Spleen (tissue), 11 donors: ENCODE results near the gene FOXO3. TPM values are rescaled to one million over a fixed set of nuclear protein-coding genes. Genes with fewer than 3 reads are reported as not detected.

ENCODE experiments used
- DNase-seq: peaks from one replicate; pipeline ENCODE4 v3.0.0-alpha.2; 2020
- H3K27ac ChIP-seq, 8 donors: fragments of 200-600 bp; sonication (generic) in 7 of 8; 1 replicate in 4 of 8; 2 replicates in 4 of 8; pipeline versions ENCODE4 v1.5.0 to v1.8.0; 2016 to 2021; ENCODE audit warnings: inconsistent platforms in 4 of 8, mild to moderate bottlenecking in 4 of 8, moderate library complexity in 1 of 8
- H3K27me3 ChIP-seq, 7 donors: fragments of 200-600 bp; sonication (generic) in 6 of 7; replicated peaks in 1 of 7; 1 replicate in 4 of 7; 2 replicates in 3 of 7; pipeline versions ENCODE4 v1.5.0 to v1.8.0; 2016 to 2021; ENCODE audit warnings: inconsistent platforms in 3 of 7, mild to moderate bottlenecking in 1 of 7
- H3K36me3 ChIP-seq, 6 donors: fragments of 200-600 bp; sonication (generic) in 5 of 6; 1 replicate in 4 of 6; 2 replicates in 2 of 6; pipeline versions ENCODE4 v1.5.0 to v1.8.0; 2016 to 2021; ENCODE audit warnings: inconsistent platforms in 2 of 6
- H3K4me1 ChIP-seq, 6 donors: fragments of 200-600 bp; sonication (generic) in 5 of 6; 1 replicate in 3 of 6; 2 replicates in 3 of 6; pipeline versions ENCODE4 v1.5.0 to v1.8.0; 2016 to 2021; ENCODE audit warnings: inconsistent platforms in 3 of 6
- H3K4me3 ChIP-seq, 8 donors: fragments of 200-600 bp; sonication (generic) in 7 of 8; 1 replicate in 4 of 8; 2 replicates in 4 of 8; pipeline versions ENCODE4 v1.5.0 to v1.8.0; 2016 to 2021; ENCODE audit warnings: inconsistent platforms in 4 of 8, mild to moderate bottlenecking in 4 of 8, moderate library complexity in 2 of 8
- H3K9me3 ChIP-seq, 8 donors: fragments of 200-600 bp; sonication (generic) in 7 of 8; 1 replicate in 4 of 8; 2 replicates in 4 of 8; pipeline versions ENCODE4 v1.5.0 to v1.8.0; 2016 to 2021; ENCODE audit warnings: inconsistent platforms in 4 of 8
- POLR2A ChIP-seq, 3 donors: fragments of 450-650 bp; IDR thresholded peaks; one replicate each; pipeline ENCODE4 v1.5.1; 2017; ENCODE audit warnings: antibody characterized with exemption in 3 of 3, mild to moderate bottlenecking in 1 of 3
- POLR2AphosphoS5 ChIP-seq, 3 donors: sonication (generic); formaldehyde crosslinking; IDR thresholded peaks; one replicate each; pipeline ENCODE4 v1.5.1; 2017; ENCODE audit warnings: antibody characterized with exemption in 3 of 3
- WGBS, 5 donors: extraction: QIAGEN DNeasy Blood & Tissue Kit in 3 of 5; methylation state at CpG; one replicate each; pipeline versions ENCODE4 v1.1.5 to v1.1.7; 2013 to 2018; 5-methylcytosine and 5-hydroxymethylcytosine counted together
- intact Hi-C: fragments of 100-400 bp; cut with DNase I; formaldehyde crosslinking; loops from one replicate; pipeline ENCODE4 v1.15.0; 2023; ENCODE audit warnings: low total_unique reads
- polyA plus RNA-seq, 3 donors: library from polyadenylated mRNA; stranded (reverse); fragments of 200-250 nt; gene quantifications; one replicate each; pipeline ENCODE4 v1.2.1, GENCODE V29; 2013
- total RNA-seq, 7 donors: library from RNA; depleted of rRNA in 3 of 7; stranded (reverse); fragments of >200 nt in 3 of 7; fragmentation: NEBNext Ultra II Directional in 4 of 7; extraction: Animal tissue kit (Norgen Biotek cat#: 25700) in 4 of 7; gene quantifications; one replicate each; pipeline versions ENCODE4 v1.1.0 to v1.2.1, GENCODE V29; 2016 to 2021
- TF ChIP-seq, protein P1 (sequence below), 11 experiments: fragments of 200-600 bp in 7 of 11; fragments of 450-650 bp in 4 of 11; sonication (generic) in 4 of 11; IDR thresholded peaks in 8 of 11; conservative IDR thresholded peaks in 3 of 11; 1 replicate in 7 of 11; 2 replicates in 4 of 11; pipeline versions ENCODE4 v1.4.0 to v1.8.0; 2016 to 2021; ENCODE audit warnings: antibody characterized with exemption in 11 of 11, inconsistent platforms in 4 of 11, mild to moderate bottlenecking in 1 of 11
- donor health status: healthy with polysubstance abuse.
- donor health status: DM: no; HTN: no; CAD: no; lungs with moderate emphysema.
- donor health status: DM: no; HTN: no; CAD: no.
- donor health status: Bipolar disorder and iron deficiency.
- donor health status: healthy.
- donor health status: DM: no; HTN: no; CAD: no.
- donor health status: DM: yes; HTN: yes; CAD: no.

Gene FOXO3
- total and polyA plus RNA-seq, 10 donors = 9.4 to 86.9 (median 67.0) TPM

DNA sequence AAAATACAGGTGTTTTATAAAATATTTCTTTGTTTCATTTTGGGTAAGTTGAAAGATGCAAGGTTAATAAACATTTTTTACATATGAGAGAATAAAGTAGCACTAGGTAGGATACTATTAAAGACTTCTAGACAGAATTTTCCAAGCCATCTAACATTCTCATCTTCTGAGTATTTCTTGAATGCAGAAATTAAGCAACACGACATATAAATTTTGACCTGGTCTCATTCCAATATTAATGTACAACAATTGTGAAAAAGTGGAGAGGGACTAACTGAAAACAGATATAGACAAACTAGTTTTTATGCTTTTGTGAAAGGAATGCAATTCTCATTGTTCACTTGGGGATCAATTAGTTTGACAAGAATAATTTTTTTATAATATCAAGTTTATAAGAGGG, 11.5 kb upstream of the FOXO3 start:
- TF ChIP-seq, protein P1, sequence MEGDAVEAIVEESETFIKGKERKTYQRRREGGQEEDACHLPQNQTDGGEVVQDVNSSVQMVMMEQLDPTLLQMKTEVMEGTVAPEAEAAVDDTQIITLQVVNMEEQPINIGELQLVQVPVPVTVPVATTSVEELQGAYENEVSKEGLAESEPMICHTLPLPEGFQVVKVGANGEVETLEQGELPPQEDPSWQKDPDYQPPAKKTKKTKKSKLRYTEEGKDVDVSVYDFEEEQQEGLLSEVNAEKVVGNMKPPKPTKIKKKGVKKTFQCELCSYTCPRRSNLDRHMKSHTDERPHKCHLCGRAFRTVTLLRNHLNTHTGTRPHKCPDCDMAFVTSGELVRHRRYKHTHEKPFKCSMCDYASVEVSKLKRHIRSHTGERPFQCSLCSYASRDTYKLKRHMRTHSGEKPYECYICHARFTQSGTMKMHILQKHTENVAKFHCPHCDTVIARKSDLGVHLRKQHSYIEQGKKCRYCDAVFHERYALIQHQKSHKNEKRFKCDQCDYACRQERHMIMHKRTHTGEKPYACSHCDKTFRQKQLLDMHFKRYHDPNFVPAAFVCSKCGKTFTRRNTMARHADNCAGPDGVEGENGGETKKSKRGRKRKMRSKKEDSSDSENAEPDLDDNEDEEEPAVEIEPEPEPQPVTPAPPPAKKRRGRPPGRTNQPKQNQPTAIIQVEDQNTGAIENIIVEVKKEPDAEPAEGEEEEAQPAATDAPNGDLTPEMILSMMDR (IDR thresholded peaks at IDR 0.05 in 8 of 11, conservative IDR thresholded peaks at IDR 0.05 in 3 of 11) = no peak
- TF ChIP-seq POLR2A (IDR thresholded peaks at IDR 0.05) = no peak
- no peak for TF ChIP-seq POLR2AphosphoS5 (IDR thresholded peaks at IDR 0.05)
- Histone ChIP-seq H3K9me3 (no peaks in the 10 kb centered on the region), H3K27me3 (no peaks in the 10 kb centered on the region), H3K4me3 (no peak overlapping the region), H3K27ac (no peak overlapping the region), H3K4me1 (peaks cover 0 to 11% (median 0%) of the 10 kb centered on the region in 6 donors), H3K36me3 (no peaks in the 10 kb centered on the region)
- WGBS, 5 donors = 90 to 95% (median 91%) methylated on average over 1 of the region's 1 CpG
- intact Hi-C loops = loop anchor here (10.0 kb wide), 1 partner anchor 286 kb away; no protein-coding TSS in a partner anchor
- no peak for DNase-seq

DNA sequence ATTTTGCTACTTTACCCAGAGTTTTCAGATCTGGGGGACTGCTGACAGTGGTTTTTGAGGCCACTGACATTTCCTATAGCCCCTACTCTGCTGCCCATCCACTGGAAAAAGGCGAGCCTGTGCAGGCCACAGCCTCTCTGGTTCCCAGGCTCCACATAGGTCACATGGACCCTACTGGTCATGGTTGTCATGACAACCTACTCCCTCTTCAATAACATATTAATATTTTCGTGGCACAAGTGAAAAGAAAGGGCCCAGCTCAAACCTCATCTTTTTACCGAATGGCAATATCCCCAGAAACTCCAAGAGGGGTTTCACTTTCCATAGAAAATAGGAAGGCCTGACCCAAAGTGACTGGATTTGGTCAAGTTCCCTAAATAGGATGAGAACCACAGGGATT, 11.0 kb upstream of the FOXO3 start:
- no peaks in the 10 kb centered on the region for H3K9me3 ChIP-seq
- TF ChIP-seq POLR2AphosphoS5 (IDR thresholded peaks at IDR 0.05) (no peak), POLR2A (IDR thresholded peaks at IDR 0.05) (no peak)
- TF ChIP-seq, protein P1 (IDR thresholded peaks at IDR 0.05 in 8 of 11, conservative IDR thresholded peaks at IDR 0.05 in 3 of 11) = no peak
- DNase-seq = no peak
- intact Hi-C loops = loop anchor here (10.0 kb wide), 1 partner anchor 285 kb away; no protein-coding TSS in a partner anchor
- 70 to 81% (median 74%) methylated on average over 3 of the region's 3 CpGs for WGBS, 5 donors
- no peak overlapping the region for H3K27ac ChIP-seq
- no peaks in the 10 kb centered on the region for H3K36me3 ChIP-seq
- H3K4me1 ChIP-seq = peaks cover 0 to 11% (median 0%) of the 10 kb centered on the region in 6 donors
- no peaks in the 10 kb centered on the region for H3K27me3 ChIP-seq
- H3K4me3 ChIP-seq = no peak overlapping the region

DNA sequence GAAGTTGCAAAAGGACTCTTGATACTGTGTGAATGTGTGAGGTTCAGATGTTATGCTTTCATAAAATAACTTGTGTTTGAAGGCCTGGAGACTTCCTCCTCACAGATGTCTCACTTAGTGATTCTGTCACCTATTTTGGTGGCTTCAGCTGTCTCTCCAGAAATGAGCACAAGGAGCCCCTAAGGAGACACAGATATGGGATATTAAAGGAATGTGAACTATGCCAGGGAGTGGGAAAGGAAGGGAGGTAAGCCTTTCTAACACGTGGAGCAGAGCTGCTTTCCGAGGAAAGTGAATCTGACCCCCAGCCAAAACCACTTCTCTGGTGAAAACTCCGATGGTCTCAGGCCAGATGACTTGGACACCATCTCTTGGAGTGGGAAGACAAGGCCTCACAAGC, 10.5 kb upstream of the FOXO3 start:
- WGBS, 5 donors = 67 to 86% (median 76%) methylated on average over 3 of the region's 3 CpGs
- H3K36me3 ChIP-seq = no peaks in the 10 kb centered on the region
- intact Hi-C loops = no loop called here

DNA sequence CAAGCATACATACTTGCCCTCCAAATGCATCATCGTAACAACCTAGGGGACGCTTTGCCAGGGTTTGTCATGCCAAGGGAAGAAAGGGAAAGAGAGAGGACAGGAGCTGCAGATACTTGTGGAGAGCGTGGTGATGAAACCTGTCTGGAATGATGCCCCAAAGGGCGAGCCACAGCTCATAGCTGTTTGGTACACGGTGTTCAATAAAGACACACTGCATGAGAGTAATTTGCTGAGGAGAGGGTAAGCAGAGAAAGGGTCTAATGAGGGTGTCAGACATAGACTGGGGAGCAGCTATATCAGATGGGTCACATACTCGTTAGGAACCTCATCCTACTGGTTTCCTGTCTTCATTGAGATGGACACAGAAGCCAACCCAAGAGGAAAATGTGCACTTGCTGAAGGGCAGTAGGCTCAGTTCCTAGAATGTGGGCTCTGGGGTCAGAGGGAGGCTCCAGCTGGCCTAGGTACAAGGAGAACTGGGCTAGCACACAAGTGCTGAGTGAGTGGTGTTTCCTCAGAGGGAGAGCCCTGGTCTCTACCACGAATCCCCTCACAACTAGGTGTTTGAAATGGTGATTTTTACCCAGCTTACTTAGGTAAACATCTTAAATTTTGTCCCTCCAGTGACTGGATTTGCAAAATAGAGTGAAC, 5.2 kb upstream of the FOXO3 start:
- DNase-seq = no peak
- intact Hi-C loops = no loop called here
- WGBS, 5 donors = 85 to 96% (median 89%) methylated on average over 7 of the region's 7 CpGs
- H3K27me3 ChIP-seq = no peaks in the 10 kb centered on the region
- H3K27ac ChIP-seq = no peak overlapping the region
- H3K36me3 ChIP-seq = no peaks in the 10 kb centered on the region
- H3K4me3 ChIP-seq = no peak overlapping the region
- TF ChIP-seq, protein P1 (IDR thresholded peaks at IDR 0.05 in 8 of 11, conservative IDR thresholded peaks at IDR 0.05 in 3 of 11) = no peak
- TF ChIP-seq POLR2AphosphoS5 (IDR thresholded peaks at IDR 0.05) (no peak), POLR2A (IDR thresholded peaks at IDR 0.05) (no peak)
- H3K4me1 ChIP-seq = peaks cover 4 to 14% (median 11%) of the 10 kb centered on the region in 6 donors
- no peaks in the 10 kb centered on the region for H3K9me3 ChIP-seq

More for the DNA sequence above, 10.5 kb upstream of the FOXO3 start:
- Histone ChIP-seq H3K4me3 (no peak overlapping the region), H3K9me3 (no peaks in the 10 kb centered on the region), H3K27ac (no peak overlapping the region), H3K4me1 (peaks cover 0 to 11% (median 0%) of the 10 kb centered on the region in 6 donors), H3K27me3 (no peaks in the 10 kb centered on the region)
- DNase-seq = no peak
- TF ChIP-seq POLR2AphosphoS5 (IDR thresholded peaks at IDR 0.05) = no peak
- TF ChIP-seq, protein P1 (IDR thresholded peaks at IDR 0.05 in 8 of 11, conservative IDR thresholded peaks at IDR 0.05 in 3 of 11) = no peak
- no peak for TF ChIP-seq POLR2A (IDR thresholded peaks at IDR 0.05)
